Gastrocnemius medialis (tissue), 4 donors: ENCODE data around the gene PTPRM. TPM values are rescaled to one million over a fixed set of nuclear protein-coding genes. Genes with fewer than 3 reads are reported as not detected.

Experiments used
- ATAC-seq, 2 donors: fragments of 150-250 bp; one replicate each; pipeline ENCODE4 v1.9.1; 2016
- DNase-seq, 2 donors: peaks; one replicate each; pipeline ENCODE4 v3.0.0-alpha.2; 2019
- H3K27ac ChIP-seq, 4 donors: fragments of 200-600 bp; sonication (generic); 1 replicate in 1 of 4; 2 replicates in 3 of 4; pipeline ENCODE4 v1.5.1; 2016 to 2018; ENCODE audit warnings: mild to moderate bottlenecking in 2 of 4, moderate library complexity in 1 of 4
- H3K27me3 ChIP-seq, 3 donors: fragments of 200-600 bp; sonication (generic) in 2 of 3; 1 replicate in 1 of 3; 2 replicates in 2 of 3; pipeline versions ENCODE4 v1.5.1 to v1.6.0; 2016 to 2019; ENCODE audit warnings: mild to moderate bottlenecking in 1 of 3, moderate library complexity in 1 of 3
- H3K36me3 ChIP-seq, 2 donors: fragments of 200-600 bp; sonication (generic) in 1 of 2; one replicate each; pipeline ENCODE4 v1.5.1; 2017 to 2018
- H3K4me1 ChIP-seq, 2 donors: fragments of 200-600 bp; sonication (generic) in 1 of 2; one replicate each; pipeline ENCODE4 v1.5.1; 2016 to 2017; ENCODE audit warnings: mild to moderate bottlenecking in 2 of 2
- H3K4me3 ChIP-seq, 4 donors: fragments of 200-600 bp; sonication (generic) in 3 of 4; 1 replicate in 1 of 4; 2 replicates in 3 of 4; pipeline ENCODE4 v1.5.1; 2016 to 2019; ENCODE audit warnings: mild to moderate bottlenecking in 2 of 4
- H3K9me3 ChIP-seq, 3 donors: fragments of 200-600 bp; sonication (generic) in 2 of 3; 1 replicate in 1 of 3; 2 replicates in 2 of 3; pipeline ENCODE4 v1.5.1; 2016 to 2019
- POLR2A ChIP-seq, 2 donors: fragments of 450-650 bp; IDR thresholded peaks; one replicate each; pipeline ENCODE4 v1.6.1; 2017; ENCODE audit warnings: antibody characterized with exemption in 2 of 2, mild to moderate bottlenecking in 2 of 2, moderate library complexity in 2 of 2
- in situ Hi-C, 4 donors: fragments of 200-750 bp; cut with MboI; loops; one replicate each; pipeline versions ENCODE4 v1.15.0 to v1.8.0; 2017; ENCODE audit warnings: low sequenced_read_pairs in 4 of 4
- intact Hi-C: fragments of 100-400 bp; cut with DNase I; formaldehyde crosslinking; loops from one replicate; pipeline ENCODE4 v1.15.1; 2023; ENCODE audit warnings: low total_unique reads
- total RNA-seq, 4 donors: library from RNA; depleted of rRNA; stranded (reverse); fragments of >200 nt; gene quantifications; one replicate each; pipeline versions ENCODE4 v1.1.0 to v1.2.3, GENCODE V29; 2016
- TF ChIP-seq, protein P1 (sequence below), 5 experiments: fragments of 450-650 bp in 3 of 5; fragments of 200-600 bp in 2 of 5; sonication (generic) in 2 of 5; IDR thresholded peaks in 4 of 5; conservative IDR thresholded peaks in 1 of 5; 1 replicate in 4 of 5; 2 replicates in 1 of 5; pipeline ENCODE4 v1.5.1; 2016 to 2019; ENCODE audit warnings: antibody characterized with exemption in 5 of 5, mild to moderate bottlenecking in 3 of 5, moderate library complexity in 3 of 5

PTPRM gene
- total RNA-seq, 4 donors from 2014 or later, result 52.6 to 79.3 (median 63.8) TPM

DNA sequence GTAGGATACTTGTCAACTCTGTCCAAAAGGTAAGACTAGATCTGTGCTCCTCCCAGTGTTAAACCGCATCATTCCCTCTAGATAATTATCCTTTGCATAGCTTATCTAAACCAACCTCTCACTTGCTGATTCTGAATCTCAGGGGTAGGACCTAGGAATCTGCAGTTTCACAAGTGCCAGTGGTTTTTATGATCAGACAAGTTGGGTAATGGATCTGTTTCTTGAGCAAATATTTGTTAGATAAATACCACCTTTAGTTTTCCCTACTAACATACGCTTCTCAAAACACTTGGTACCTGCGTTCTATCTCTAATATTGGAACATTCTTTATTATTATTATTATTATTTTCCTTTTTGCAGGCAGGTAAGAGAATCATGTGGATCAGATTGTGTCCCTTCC is 439.9 kb downstream of the PTPRM start:
- Histone ChIP-seq H3K4me3 (no peak overlapping the region), H3K9me3 (no peaks in the 10 kb centered on the region), H3K27me3 (no peaks in the 10 kb centered on the region), H3K27ac (no peak overlapping the region), H3K4me1 (peaks cover 0 to under 1% of the 10 kb centered on the region in 2 donors), H3K36me3 (no peaks in the 10 kb centered on the region)
- in situ Hi-C loops (no loop called here), intact Hi-C loops (no loop called here)
- ATAC-seq (no peak), DNase-seq (no peak)
- TF ChIP-seq, protein P1, sequence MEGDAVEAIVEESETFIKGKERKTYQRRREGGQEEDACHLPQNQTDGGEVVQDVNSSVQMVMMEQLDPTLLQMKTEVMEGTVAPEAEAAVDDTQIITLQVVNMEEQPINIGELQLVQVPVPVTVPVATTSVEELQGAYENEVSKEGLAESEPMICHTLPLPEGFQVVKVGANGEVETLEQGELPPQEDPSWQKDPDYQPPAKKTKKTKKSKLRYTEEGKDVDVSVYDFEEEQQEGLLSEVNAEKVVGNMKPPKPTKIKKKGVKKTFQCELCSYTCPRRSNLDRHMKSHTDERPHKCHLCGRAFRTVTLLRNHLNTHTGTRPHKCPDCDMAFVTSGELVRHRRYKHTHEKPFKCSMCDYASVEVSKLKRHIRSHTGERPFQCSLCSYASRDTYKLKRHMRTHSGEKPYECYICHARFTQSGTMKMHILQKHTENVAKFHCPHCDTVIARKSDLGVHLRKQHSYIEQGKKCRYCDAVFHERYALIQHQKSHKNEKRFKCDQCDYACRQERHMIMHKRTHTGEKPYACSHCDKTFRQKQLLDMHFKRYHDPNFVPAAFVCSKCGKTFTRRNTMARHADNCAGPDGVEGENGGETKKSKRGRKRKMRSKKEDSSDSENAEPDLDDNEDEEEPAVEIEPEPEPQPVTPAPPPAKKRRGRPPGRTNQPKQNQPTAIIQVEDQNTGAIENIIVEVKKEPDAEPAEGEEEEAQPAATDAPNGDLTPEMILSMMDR (IDR thresholded peaks at IDR 0.05 in 4 of 5, conservative IDR thresholded peaks at IDR 0.05 in 1 of 5), result no peak
- no peak for TF ChIP-seq POLR2A (IDR thresholded peaks at IDR 0.05)

DNA sequence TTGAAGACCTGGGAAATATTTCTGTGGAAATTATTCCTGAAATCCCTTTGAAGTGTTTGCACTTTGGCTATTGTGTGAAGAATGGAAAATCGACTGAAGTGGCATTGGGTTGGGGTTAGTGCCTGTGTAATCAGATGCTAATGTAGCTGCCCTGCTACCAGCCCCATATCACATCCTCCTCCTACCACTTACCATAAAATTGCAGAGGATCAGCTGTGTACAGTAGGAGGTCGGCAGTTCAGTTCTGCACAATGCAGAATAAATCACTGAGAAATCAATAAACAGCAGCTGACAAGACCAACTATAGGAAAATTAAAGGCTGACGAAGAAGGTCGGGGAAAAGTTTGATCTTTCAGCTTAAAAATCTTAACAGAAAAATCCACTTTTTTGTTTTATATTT is 440.9 kb downstream of the PTPRM start:
- intact Hi-C loops, result no loop called here
- no peaks in the 10 kb centered on the region for H3K4me1 ChIP-seq
- DNase-seq, result no peak

DNA sequence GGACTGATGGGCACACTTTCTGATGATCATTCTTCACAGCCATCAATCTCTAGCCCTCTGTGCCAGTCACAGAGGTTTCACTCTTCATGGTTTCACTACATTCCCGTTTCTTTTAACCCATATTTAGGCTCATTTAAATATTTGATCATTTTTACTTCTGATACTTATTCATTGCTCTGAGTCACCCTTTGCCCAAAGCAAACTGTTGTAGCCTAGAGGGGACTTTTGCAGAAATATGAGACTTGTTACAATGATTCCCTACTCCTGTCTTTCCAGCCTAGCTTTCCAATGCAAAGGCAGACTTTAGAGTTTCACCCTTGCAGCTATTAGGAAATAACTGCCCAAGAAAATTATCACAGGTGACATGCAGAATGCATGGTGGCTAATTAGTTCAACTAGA is 444.2 kb downstream of the PTPRM start:
- no peak overlapping the region for H3K4me3 ChIP-seq
- no peak overlapping the region for H3K27ac ChIP-seq
- ATAC-seq, result no peak
- in situ Hi-C loops (no loop called here), intact Hi-C loops (no loop called here)
- H3K9me3 ChIP-seq, result no peaks in the 10 kb centered on the region
- TF ChIP-seq, protein P1 (IDR thresholded peaks at IDR 0.05 in 4 of 5, conservative IDR thresholded peaks at IDR 0.05 in 1 of 5), result no peak
- TF ChIP-seq POLR2A (IDR thresholded peaks at IDR 0.05), result no peak
- no peaks in the 10 kb centered on the region for H3K4me1 ChIP-seq
- no peaks in the 10 kb centered on the region for H3K36me3 ChIP-seq
- H3K27me3 ChIP-seq, result no peaks in the 10 kb centered on the region
- DNase-seq, result no peak

More for the DNA sequence above, 440.9 kb downstream of the PTPRM start:
- in situ Hi-C loops, result no loop called here
- H3K9me3 ChIP-seq, result no peaks in the 10 kb centered on the region
- H3K4me3 ChIP-seq, result no peak overlapping the region
- H3K36me3 ChIP-seq, result no peaks in the 10 kb centered on the region
- H3K27ac ChIP-seq, result no peak overlapping the region
- H3K27me3 ChIP-seq, result no peaks in the 10 kb centered on the region
- no peak for ATAC-seq
- TF ChIP-seq, protein P1 (IDR thresholded peaks at IDR 0.05 in 4 of 5, conservative IDR thresholded peaks at IDR 0.05 in 1 of 5), result no peak
- TF ChIP-seq POLR2A (IDR thresholded peaks at IDR 0.05), result no peak

DNA sequence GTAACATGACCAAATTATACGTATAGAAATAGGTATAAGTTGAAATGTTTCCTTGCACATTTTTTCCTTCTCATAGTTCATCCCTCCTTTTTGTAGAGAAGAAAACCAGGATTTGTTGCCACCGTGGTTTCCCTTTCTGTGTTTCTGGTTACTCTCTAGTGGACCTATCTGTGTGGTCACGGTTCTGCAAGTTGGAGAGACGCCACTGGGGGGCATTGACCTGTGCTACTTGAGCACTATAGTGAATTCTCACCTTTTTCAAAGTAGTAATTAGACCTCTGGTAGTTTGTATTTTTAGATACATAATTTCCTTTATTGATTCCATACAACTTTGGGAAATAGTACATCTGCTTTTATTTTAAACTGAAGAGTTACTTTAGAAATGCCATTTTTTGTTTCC is 444.8 kb downstream of the PTPRM start:
- no peak for TF ChIP-seq POLR2A (IDR thresholded peaks at IDR 0.05)
- TF ChIP-seq, protein P1 (IDR thresholded peaks at IDR 0.05 in 4 of 5, conservative IDR thresholded peaks at IDR 0.05 in 1 of 5), result no peak

DNA sequence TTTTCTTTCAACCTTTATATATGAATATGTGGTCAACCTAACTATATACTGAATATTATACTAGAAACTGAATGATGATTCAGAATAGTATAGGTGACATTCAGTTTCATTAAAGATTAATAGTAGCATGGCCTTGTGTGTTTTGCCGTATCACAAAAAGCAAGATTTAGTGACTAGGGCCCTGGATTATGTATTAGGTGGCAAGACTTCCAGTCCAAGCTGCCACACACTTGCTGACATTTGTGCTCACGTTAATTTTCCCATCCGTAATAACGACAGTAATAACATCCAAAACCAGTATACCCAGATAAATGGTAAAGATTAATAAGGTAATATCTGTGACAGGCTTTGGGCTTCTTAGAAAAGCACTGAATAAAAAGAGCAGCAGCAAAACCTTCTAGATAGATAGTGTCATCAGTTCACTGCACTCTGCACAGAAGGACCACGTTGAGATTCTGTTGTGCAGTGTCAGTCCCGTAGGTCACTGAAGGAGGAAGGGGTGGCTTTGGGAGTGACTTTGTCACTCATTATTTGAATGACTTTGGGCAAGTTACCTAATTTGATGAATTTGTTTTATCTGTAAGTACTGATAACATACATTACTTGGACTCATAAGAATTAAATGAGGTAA is 451.7 kb downstream of the PTPRM start:
- no peak for DNase-seq
- intact Hi-C loops, result no loop called here

More for the DNA sequence above, 444.8 kb downstream of the PTPRM start:
- Histone ChIP-seq H3K4me3 (no peak overlapping the region), H3K4me1 (no peaks in the 10 kb centered on the region), H3K27ac (no peak overlapping the region), H3K27me3 (no peaks in the 10 kb centered on the region), H3K9me3 (no peaks in the 10 kb centered on the region), H3K36me3 (no peaks in the 10 kb centered on the region)
- ATAC-seq (no peak), DNase-seq (no peak)
- intact Hi-C loops, result no loop called here
- in situ Hi-C loops, result no loop called here

More for the DNA sequence above, 451.7 kb downstream of the PTPRM start:
- H3K4me1 ChIP-seq, result peaks cover 5 to 6% of the 10 kb centered on the region in 2 donors
- H3K27ac ChIP-seq, result no peak overlapping the region
- no peaks in the 10 kb centered on the region for H3K27me3 ChIP-seq
- no peak overlapping the region for H3K4me3 ChIP-seq
- TF ChIP-seq, protein P1 (IDR thresholded peaks at IDR 0.05 in 4 of 5, conservative IDR thresholded peaks at IDR 0.05 in 1 of 5), result no peak
- TF ChIP-seq POLR2A (IDR thresholded peaks at IDR 0.05), result no peak
- no peaks in the 10 kb centered on the region for H3K9me3 ChIP-seq
- ATAC-seq, result no peak
- in situ Hi-C loops, result no loop called here
- no peaks in the 10 kb centered on the region for H3K36me3 ChIP-seq
